Measurements from ENCODE around the gene GSDME. TPM values are rescaled to one million over a fixed set of nuclear protein-coding genes. Genes with fewer than 3 reads are reported as not detected.

The GSDME gene
- total RNA-seq, 1 donor from 2014 or later, result 9.3 TPM

GRCh38 chr7:24769851-24770250 is 12.6 kb upstream of the GSDME start:
- H3K27ac Mint-ChIP-seq, result no peak overlapping the region

GRCh38 chr7:24769014-24769830 is 12.0 kb upstream of the GSDME start:
- no peaks in the 10 kb centered on the region for H3K36me3 Mint-ChIP-seq
- H3K4me1 Mint-ChIP-seq, result no peaks in the 10 kb centered on the region
- DNase-seq (ENCODE audit: low spot score in 2 of 2, unreplicated experiment in 2 of 2), result no peak
- H3K27me3 Mint-ChIP-seq (ENCODE audit: low read depth), result peaks cover 3% of the 10 kb centered on the region
- TF ChIP-seq CTCF (IDR thresholded peaks at IDR 0.05; ENCODE audit: unreplicated experiment), result no peak
- peaks cover 16% of the 10 kb centered on the region for H3K9me3 Mint-ChIP-seq
- H3K27ac Mint-ChIP-seq, result no peak overlapping the region
- no peak overlapping the region for H3K4me3 Mint-ChIP-seq

More at GRCh38 chr7:24769851-24770250, 12.6 kb upstream of the GSDME start:
- Mint-ChIP-seq H3K4me3 (no peak overlapping the region), H3K9me3 (peaks cover 16% of the 10 kb centered on the region), H3K36me3 (no peaks in the 10 kb centered on the region), H3K27me3 (ENCODE audit: low read depth) (no peaks in the 10 kb centered on the region), H3K4me1 (no peaks in the 10 kb centered on the region)
- TF ChIP-seq CTCF (IDR thresholded peaks at IDR 0.05; ENCODE audit: unreplicated experiment), result no peak
- no peak for DNase-seq (ENCODE audit: low spot score in 2 of 2, unreplicated experiment in 2 of 2)

GRCh38 chr7:24767878-24768569 is 10.8 kb upstream of the GSDME start:
- DNase-seq (ENCODE audit: low spot score in 2 of 2, unreplicated experiment in 2 of 2), result no peak
- Mint-ChIP-seq H3K36me3 (no peaks in the 10 kb centered on the region), H3K27me3 (ENCODE audit: low read depth) (peaks cover 8% of the 10 kb centered on the region), H3K9me3 (peaks cover 16% of the 10 kb centered on the region), H3K4me1 (no peaks in the 10 kb centered on the region), H3K27ac (no peak overlapping the region), H3K4me3 (no peak overlapping the region)
- no peak for TF ChIP-seq CTCF (IDR thresholded peaks at IDR 0.05; ENCODE audit: unreplicated experiment)

- Mint-ChIP-seq H3K4me1 (no peaks in the 10 kb centered on the region), H3K9me3 (peaks cover under 1% of the 10 kb centered on the region), H3K27me3 (ENCODE audit: low read depth) (peaks cover 23% of the 10 kb centered on the region), H3K27ac (no peak overlapping the region), H3K4me3 (no peak overlapping the region), H3K36me3 (no peaks in the 10 kb centered on the region)
- no peak for DNase-seq (ENCODE audit: low spot score in 2 of 2, unreplicated experiment in 2 of 2)
- no peak for TF ChIP-seq CTCF (IDR thresholded peaks at IDR 0.05; ENCODE audit: unreplicated experiment)
These were observed 7.9 kb upstream of the GSDME start for GRCh38 chr7:24764972-24765744.

- TF ChIP-seq CTCF (IDR thresholded peaks at IDR 0.05; ENCODE audit: unreplicated experiment), result no peak
- DNase-seq (ENCODE audit: low spot score in 2 of 2, unreplicated experiment in 2 of 2), result no peak
- no peaks in the 10 kb centered on the region for H3K4me1 Mint-ChIP-seq
These were observed 6.7 kb upstream of the GSDME start for GRCh38 chr7:24764011-24764410.

More at GRCh38 chr7:24764011-24764410, 6.7 kb upstream of the GSDME start:
- Mint-ChIP-seq H3K4me3 (no peak overlapping the region), H3K9me3 (no peaks in the 10 kb centered on the region), H3K36me3 (no peaks in the 10 kb centered on the region), H3K27ac (no peak overlapping the region), H3K27me3 (ENCODE audit: low read depth) (peaks cover 31% of the 10 kb centered on the region)
